Endometrial microvascular endothelial cells (primary cell): ENCODE data around the gene RAI14. TPM values are rescaled to one million over a fixed set of nuclear protein-coding genes. Genes with fewer than 3 reads are reported as not detected.
"Not testable (repeated sequence)": the region's sequence is repeated elsewhere in the genome, so short reads cannot be mapped to it uniquely, and the experiment has no call there.

Experiments used
- in situ Hi-C: cut with HindIII; loops from 2 replicates; pipeline ENCODE4 v1.10.0; 2017; ENCODE audit warnings: low sequenced_read_pairs, low pct_unique_long_range_greater_than_20kb; ENCODE audit errors: inconsistent ontology term
- total RNA-seq: library from RNA; depleted of rRNA; stranded (reverse); fragments of >200 nt; gene quantifications from one replicate; pipeline ENCODE4 v1.2.3, GENCODE V29; 2015; ENCODE audit errors: inconsistent ontology term

RAI14 gene
- total RNA-seq, 1 donor from 2014 or later = 126 TPM

GRCh38 chr5:34827588-34828506, 171.7 kb downstream of the RAI14 start:
- in situ Hi-C loops = no loop called here

GRCh38 chr5:34830827-34831226, 174.7 kb downstream of the RAI14 start:
- in situ Hi-C loops = not testable (repeated sequence)

DNA sequence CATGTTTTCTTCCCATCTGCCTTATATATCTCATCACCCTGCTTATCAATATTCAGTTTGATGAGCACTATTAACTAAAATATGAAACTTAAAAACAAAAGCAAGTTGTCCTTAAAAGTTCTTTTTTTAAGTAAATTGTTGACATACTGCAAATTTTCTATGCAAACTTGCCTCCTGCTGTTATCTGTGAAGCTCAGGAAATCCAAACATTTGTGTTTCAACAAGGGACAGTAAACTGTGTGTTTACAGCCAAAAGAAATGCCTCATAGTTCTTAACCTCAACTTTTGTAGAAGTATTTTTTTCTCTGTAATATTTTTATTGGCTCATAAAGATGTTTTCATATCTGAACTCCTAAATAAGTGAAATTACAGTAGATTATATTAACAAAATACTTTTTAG, 175.2 kb downstream of the RAI14 start:
- in situ Hi-C loops = no loop called here

DNA sequence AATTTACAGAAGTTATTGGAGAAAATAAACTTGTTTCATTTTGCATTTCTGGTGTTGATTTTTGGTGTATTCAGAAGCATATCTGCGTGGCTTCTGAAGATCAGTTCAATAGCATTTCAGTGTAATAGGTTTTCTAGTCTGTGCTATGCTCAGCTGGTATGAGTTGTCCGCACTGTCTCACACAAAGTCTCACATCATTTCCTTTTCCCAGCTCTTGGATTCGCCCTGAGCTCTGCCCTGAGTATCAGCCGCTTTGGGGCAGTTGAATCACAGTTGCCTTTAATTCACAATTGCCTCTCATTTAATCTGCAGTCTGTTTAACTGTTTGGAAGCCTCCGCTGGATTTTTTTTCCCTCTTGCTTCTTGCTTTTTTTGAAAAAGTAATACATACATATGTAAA, 176.4 kb downstream of the RAI14 start:
- in situ Hi-C loops = no loop called here

DNA sequence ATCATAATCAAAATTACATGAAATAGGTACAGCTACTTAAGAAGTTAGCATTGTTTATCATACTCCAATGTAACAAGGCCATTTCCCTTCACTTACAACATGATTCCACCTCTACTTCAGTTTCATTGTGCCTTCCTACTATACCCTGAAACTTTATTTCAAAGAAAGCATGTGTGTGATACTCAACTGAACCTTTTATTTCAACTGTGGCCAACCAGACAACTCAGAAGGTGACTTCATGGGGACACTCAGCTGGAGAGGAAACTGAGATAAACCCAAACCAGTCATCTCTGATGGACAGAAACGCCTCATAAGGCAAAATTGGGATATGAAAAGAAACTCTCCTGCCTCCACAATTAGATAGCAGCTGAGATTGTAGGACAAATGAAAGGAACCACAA, 177.0 kb downstream of the RAI14 start:
- in situ Hi-C loops = no loop called here

GRCh38 chr5:34833976-34834793, 178.1 kb downstream of the RAI14 start:
- in situ Hi-C loops = no loop called here

- in situ Hi-C loops = no loop called here
These were observed 178.6 kb downstream of the RAI14 start for GRCh38 chr5:34834794-34835089.

GRCh38 chr5:34835664-34836063, 179.5 kb downstream of the RAI14 start:
- in situ Hi-C loops = no loop called here

DNA sequence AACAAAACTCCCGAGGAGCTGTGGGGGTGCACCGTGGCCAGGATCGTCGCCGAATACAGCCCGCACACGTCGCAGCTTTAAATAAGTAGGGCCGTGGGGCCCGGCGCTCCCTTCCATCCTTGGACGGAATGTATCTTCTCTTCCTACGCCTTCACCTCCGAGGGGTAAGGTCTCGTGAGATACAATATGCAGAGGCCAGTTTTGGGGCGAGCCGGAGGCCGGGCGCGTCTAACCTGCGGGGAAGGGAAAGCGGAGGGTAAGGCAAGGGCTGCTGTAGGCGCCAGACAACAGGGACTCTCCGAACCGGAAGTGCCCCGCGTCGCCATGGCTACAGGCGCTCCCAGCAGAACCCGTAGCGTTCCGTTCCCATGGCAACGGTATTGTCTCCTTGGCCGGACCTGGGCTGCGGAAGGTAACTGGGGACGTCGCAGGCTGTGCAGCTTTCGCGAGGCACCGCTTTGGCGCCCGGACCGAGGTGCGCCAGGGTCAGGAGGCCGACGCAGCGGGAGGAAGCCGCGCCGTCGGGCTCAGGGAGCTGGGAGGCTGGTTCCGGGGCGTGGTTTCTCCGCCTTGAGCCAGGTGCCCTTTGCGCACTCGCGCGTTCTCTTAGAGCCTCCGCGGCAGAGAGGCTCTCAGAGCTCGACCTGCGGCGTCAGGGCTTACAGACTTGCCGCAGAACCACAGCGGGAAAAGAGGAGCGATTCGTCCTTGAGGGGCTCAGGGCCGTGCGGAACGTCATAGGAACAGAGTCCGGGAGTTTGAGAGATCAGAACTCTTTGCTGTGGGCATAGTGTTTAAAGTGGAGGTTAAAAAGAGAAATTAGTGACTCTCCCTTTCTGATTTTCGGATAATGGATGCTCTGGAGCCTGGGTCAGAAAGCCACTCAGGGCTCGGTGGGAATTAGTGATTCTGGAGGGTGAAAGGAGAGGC, 182.9 kb downstream of the RAI14 start, which contains the start of gene TTC23L:
TSS of gene TTC23L (plus strand) at position 380 of the 930 bp plus-strand sequence. CDS start 1,508 bp downstream, outside the sequence.
- in situ Hi-C loops = no loop called here

GRCh38 chr5:34841816-34842215, 185.7 kb downstream of the RAI14 start:
- in situ Hi-C loops = no loop called here

DNA sequence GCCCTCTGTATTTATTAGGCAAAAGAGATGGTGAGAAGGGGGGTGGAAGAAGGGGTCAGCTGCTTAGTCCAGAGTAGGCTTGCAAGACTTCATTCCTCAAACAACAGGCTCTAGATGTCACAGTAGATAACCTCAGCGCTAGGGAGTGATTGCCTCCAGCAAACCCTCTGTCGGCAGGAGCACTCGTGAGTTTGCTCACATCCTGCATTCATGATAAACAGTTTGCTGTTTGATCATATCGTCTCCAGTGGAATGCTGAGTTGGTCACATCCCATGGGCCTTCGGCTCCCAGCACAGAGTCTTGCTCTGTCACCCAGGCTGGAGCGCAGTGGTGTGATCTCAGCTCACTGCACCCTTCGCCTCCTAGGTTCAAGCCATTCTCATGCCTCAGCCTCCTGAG, 186.4 kb downstream of the RAI14 start:
- in situ Hi-C loops = no loop called here

DNA sequence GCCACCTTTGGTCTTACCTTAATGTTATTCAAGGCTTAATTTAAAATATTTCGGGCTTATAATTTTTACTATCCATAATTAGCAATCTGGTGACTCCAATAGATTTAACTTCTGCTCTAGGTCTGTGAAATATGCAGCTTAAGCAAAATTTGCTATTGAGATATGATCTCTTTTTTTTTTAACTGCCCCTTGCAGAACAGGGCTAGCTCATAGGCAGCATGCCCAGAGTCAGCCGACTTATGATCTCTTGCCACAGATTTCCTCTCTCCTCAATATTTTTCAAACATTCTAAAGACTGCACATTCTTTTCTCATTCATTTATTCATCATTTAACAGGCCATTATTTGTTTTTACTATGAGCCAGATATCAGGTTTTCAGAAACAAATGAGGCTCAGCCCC, 187.4 kb downstream of the RAI14 start:
- in situ Hi-C loops = no loop called here

DNA sequence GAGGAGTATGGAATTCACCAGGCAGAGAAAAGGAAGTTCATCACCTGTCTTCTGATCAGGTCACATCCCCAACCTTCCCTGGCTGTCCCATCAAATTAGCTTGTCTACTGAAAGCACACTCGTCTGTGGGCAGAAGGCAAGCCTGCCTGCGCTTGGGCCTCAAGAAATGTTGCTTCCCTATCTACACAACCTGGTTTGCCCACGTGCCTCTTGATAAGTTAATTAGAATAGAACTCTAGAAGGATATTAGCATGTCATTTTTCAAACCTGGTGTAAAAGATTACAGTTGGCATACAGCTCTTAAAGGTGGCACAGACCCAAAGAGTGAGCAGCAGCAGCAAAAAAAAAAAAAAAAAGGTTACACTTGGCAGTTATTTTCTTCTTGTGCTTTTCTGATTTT, 188.0 kb downstream of the RAI14 start:
- in situ Hi-C loops = no loop called here

- in situ Hi-C loops = no loop called here
These were observed 188.9 kb downstream of the RAI14 start for GRCh38 chr5:34844999-34845398.

DNA sequence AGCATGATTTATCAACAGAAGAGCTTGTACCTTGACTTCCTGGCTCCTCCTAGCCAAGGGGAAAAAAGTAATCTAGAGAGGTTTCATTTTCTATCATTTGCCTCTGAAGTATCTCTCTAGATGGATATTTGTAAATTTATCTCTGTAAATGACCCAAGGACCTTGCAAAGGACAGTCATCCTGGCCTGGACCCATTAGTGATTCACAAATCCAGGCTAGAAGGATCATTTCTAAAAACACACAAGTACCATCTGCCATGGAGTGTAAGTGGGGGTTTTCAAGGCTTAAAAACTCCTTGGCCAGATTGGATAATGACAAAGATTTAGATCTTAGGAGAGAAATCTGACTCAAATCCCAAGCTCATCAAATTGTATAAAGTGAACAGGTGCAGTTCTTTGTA, 190.9 kb downstream of the RAI14 start:
- in situ Hi-C loops = no loop called here

DNA sequence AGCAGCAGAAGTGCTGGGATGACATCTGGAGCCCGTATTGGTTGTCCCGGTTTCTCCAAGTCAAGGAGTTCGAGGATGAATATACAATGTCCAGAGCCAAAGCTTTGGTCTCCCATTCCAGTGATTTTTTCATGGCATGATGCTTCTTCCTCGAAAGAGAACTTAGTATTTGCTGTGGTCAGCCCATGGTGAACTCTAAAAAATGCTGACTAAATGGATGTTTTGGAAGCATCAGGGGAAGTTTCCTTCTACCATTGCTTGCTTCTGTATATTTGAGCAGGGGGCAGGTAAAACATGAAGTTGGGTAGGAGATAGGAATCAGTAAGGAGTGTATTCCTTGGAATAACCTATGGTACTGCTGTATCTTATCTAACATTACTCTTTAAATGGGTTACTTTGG, 191.4 kb downstream of the RAI14 start:
- in situ Hi-C loops = no loop called here

GRCh38 chr5:34848230-34848629, 192.1 kb downstream of the RAI14 start:
- in situ Hi-C loops = no loop called here

DNA sequence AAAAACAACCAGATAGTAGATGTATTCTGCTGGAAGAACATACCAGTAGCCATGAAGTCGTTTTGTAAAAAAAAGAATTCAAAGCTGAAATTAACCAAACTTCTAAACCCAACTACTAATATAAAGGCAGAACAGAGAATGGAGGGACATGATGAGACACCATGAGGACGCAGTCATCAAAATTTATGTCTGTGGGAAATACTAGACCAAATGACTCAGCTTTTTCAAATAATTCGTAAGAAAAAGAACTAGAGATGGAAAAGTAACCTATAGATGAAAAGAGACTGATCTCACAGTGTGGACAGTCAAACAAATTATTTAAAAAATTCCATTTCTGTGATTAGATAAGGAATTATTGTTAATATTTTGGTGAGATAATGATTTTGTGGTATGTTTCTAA, 193.1 kb downstream of the RAI14 start:
- in situ Hi-C loops = no loop called here
